K562 (cell line): ENCODE measurements around the gene ARHGEF4. TPM values are rescaled to one million over a fixed set of nuclear protein-coding genes. Genes with fewer than 3 reads are reported as not detected.

Experiments
- ATAC-seq: fragments of 200-7000 bp; cut with Tn5 transposase; 3 replicates; pipeline ENCODE4 v1.9.1; 2020; ENCODE audit warnings: moderate library complexity
- BruUV-seq: library from RNA; stranded (reverse); fragments of 400-500 nt; replicated peaks from 2 replicates; lab custom pipeline; 2021; lab: Mats Ljungman, UMichigan
- CTCF ChIA-PET: fragments of 300-600 bp; formaldehyde crosslinking; extraction: SDS; loops from one replicate; lab custom pipeline; 2021; ENCODE audit warnings: low intra/inter-chr PET ratio; lab: Yijun Ruan, JAX
- POLR2A ChIA-PET: fragments of 300-600, 350-650 bp; sonication (Branson Sonifier 250); formaldehyde crosslinking; extraction: SDS; loops from one replicate; lab custom pipeline; 2021; ENCODE audit warnings: antibody characterized with exemption, inconsistent platforms; lab: Yijun Ruan, JAX
- DNase-seq, 4 experiments: peaks; one replicate each; pipeline versions ENCODE4 v3.0.0 to v3.0.0-alpha.2; 2011 to 2018; ENCODE audit warnings: low spot score in 3 of 4, mixed read lengths in 3 of 4; ENCODE audit errors: extremely low read depth in 1 of 4
- FAIRE-seq: peaks from 2 replicates; lab custom pipeline; 2011; peaks lifted over from hg19 to GRCh38; lab: Jason Lieb, UNC
- H2AFZ ChIP-seq: 2 replicates; pipeline ENCODE4 v1.6.0; 2011; ENCODE audit warnings: low read depth, low read length, control low read depth, inconsistent platforms
- H3K27ac ChIP-seq: fragments of 200-600 bp; 3 replicates; pipeline ENCODE4 v1.8.0; 2011; ENCODE audit warnings: low read depth, mild to moderate bottlenecking, control low read depth, inconsistent platforms, low read length, moderate library complexity, mixed read lengths; ENCODE audit errors: extremely low read depth
- H3K27me3 ChIP-seq, 2 experiments: fragments of 300-600 bp in 1 of 2; 2 replicates in 1 of 2; 3 replicates in 1 of 2; pipeline versions ENCODE4 v1.6.0 to v1.8.0; 2011; ENCODE audit warnings: inconsistent platforms in 2 of 2, low read length in 2 of 2, mild to moderate bottlenecking in 1 of 2, mixed read lengths in 1 of 2, moderate library complexity in 1 of 2; ENCODE audit not compliant: control insufficient read depth in 2 of 2, insufficient read depth in 2 of 2
- H3K36me3 ChIP-seq: fragments of 300-600 bp; 3 replicates; pipeline ENCODE4 v1.8.0; 2011; ENCODE audit warnings: mild to moderate bottlenecking, low read length, inconsistent platforms; ENCODE audit not compliant: control insufficient read depth, insufficient read depth
- H3K4me1 ChIP-seq, 2 experiments: fragments of 200-600 bp in 1 of 2; replicated peaks in 1 of 2; 2 replicates in 1 of 2; 3 replicates in 1 of 2; pipeline versions ENCODE4 v1.5.1 to v1.8.0; 2011; ENCODE audit warnings: inconsistent platforms in 2 of 2, low read length in 2 of 2, mild to moderate bottlenecking in 1 of 2, mixed read lengths in 1 of 2, moderate library complexity in 1 of 2; ENCODE audit not compliant: control insufficient read depth in 2 of 2, insufficient read depth in 2 of 2
- H3K4me2 ChIP-seq: 2 replicates; pipeline ENCODE4 v1.6.1; 2011; ENCODE audit warnings: low read length, control low read depth, inconsistent platforms, mixed read lengths; ENCODE audit not compliant: insufficient read depth
- H3K4me3 ChIP-seq: fragments of 200-600 bp; sonication (generic), shearing (Covaris generic); 2 replicates; pipeline ENCODE4 v1.5.1; 2016; ENCODE audit warnings: control low read depth, inconsistent platforms
- H3K79me2 ChIP-seq: fragments of 200-600 bp; 3 replicates; pipeline ENCODE4 v1.8.0; 2011; ENCODE audit warnings: low read length, inconsistent platforms; ENCODE audit not compliant: control insufficient read depth, insufficient read depth
- H3K9ac ChIP-seq, 2 experiments: 2 replicates each; pipeline versions ENCODE4 v1.6.0 to v1.6.1; 2011; ENCODE audit warnings: low read depth in 2 of 2, low read length in 2 of 2, control low read depth in 1 of 2, inconsistent platforms in 1 of 2, mild to moderate bottlenecking in 1 of 2, mixed read lengths in 1 of 2; ENCODE audit not compliant: insufficient read depth in 1 of 2
- H3K9me1 ChIP-seq: one replicate; pipeline ENCODE4 v1.6.0; 2011; ENCODE audit warnings: inconsistent platforms, mild to moderate bottlenecking, low read length, moderate library complexity; ENCODE audit not compliant: control insufficient read depth, insufficient read depth
- H3K9me3 ChIP-seq: replicated peaks from 2 replicates; pipeline ENCODE4 v1.5.1; 2011; ENCODE audit warnings: low read depth, low read length, inconsistent platforms; ENCODE audit not compliant: control insufficient read depth, insufficient read depth
- H4K20me1 ChIP-seq: replicated peaks from 2 replicates; pipeline ENCODE4 v1.6.1; 2011; ENCODE audit warnings: low read length, inconsistent platforms, mixed read lengths; ENCODE audit not compliant: control insufficient read depth, insufficient read depth
- BRD4 ChIP-seq: fragments of 200-600 bp; sonication (generic); IDR thresholded peaks from 2 replicates; pipeline ENCODE4 v1.6.1; 2017; ENCODE audit warnings: inconsistent platforms
- CBFA2T2 ChIP-seq: fragments of 450-650 bp; conservative IDR thresholded peaks from 2 replicates; pipeline ENCODE4 v1.6.1; 2017; ENCODE audit warnings: mild to moderate bottlenecking
- CBX5 ChIP-seq: IDR thresholded peaks from 2 replicates; pipeline ENCODE4 v1.6.1; 2014; ENCODE audit warnings: low read depth, borderline replicate concordance
- CC2D1A ChIP-seq: fragments of 450-650 bp; IDR thresholded peaks from 2 replicates; pipeline ENCODE4 v1.6.1; 2017; ENCODE audit warnings: mild to moderate bottlenecking
- E2F1 ChIP-seq: sonication (generic); formaldehyde crosslinking; IDR thresholded peaks from 2 replicates; pipeline ENCODE4 v1.8.1; 2023; ENCODE audit warnings: mild to moderate bottlenecking, missing genetic modification reagents, moderate library complexity
- EHMT2 ChIP-seq: fragments of 450-650 bp; IDR thresholded peaks from 2 replicates; pipeline ENCODE4 v1.6.1; 2018; ENCODE audit warnings: antibody characterized with exemption
- JUND ChIP-seq, 2 experiments: IDR thresholded peaks; 2 replicates in 1 of 2; 3 replicates in 1 of 2; pipeline ENCODE4 v1.6.1; 2011; ENCODE audit warnings: borderline replicate concordance in 2 of 2, low read depth in 2 of 2, low read length in 2 of 2, improper control_type of control experiment in 1 of 2, missing biosample characterization in 1 of 2, missing genetic modification characterization in 1 of 2, missing genetic modification reagents in 1 of 2
- NBN ChIP-seq: fragments of 450-650 bp; IDR thresholded peaks from 2 replicates; pipeline ENCODE4 v1.6.1; 2016; ENCODE audit warnings: low read depth, mild to moderate bottlenecking
- ZFX ChIP-seq: sonication (generic); formaldehyde crosslinking; IDR thresholded peaks from 2 replicates; pipeline ENCODE4 v1.8.0; 2022; ENCODE audit warnings: mild to moderate bottlenecking, missing genetic modification reagents, moderate library complexity
- ZNF609 ChIP-seq: sonication (generic); formaldehyde crosslinking; IDR thresholded peaks from 2 replicates; pipeline ENCODE4 v1.8.1; 2023; ENCODE audit warnings: missing genetic modification reagents, mild to moderate bottlenecking, borderline replicate concordance
- WGBS: fragments of 100-300 bp; shearing (Covaris generic); methylation state at CpG from one replicate; pipeline ENCODE4 v1.1.6; 2016; ENCODE audit warnings: low coverage, mixed read lengths; ENCODE audit not compliant: insufficient coverage; ENCODE audit errors: missing lambda C conversion rate; 5-methylcytosine and 5-hydroxymethylcytosine counted together
- in situ Hi-C: fragments of 300-500 bp; cut with MboI; formaldehyde crosslinking; loops from 4 replicates; pipeline ENCODE4 v1.15.0; 2018; ENCODE audit warnings: inconsistent platforms, mixed read lengths
- intact Hi-C: fragments of 100-400 bp; cut with micrococcal nuclease; formaldehyde crosslinking; loops from 2 replicates; pipeline ENCODE4 v1.14.2; 2022
- polyA plus RNA-seq, 8 experiments: library from polyadenylated mRNA; depleted of rRNA in 4 of 8; stranded (reverse) in 5 of 8; unstranded in 3 of 8; fragments of >200 nt; fragmentation: Nextera tagmentation in 2 of 8; fragmentation: Illumina TruSeq in 1 of 8; extraction: Ambion mirVana in 2 of 8; extraction: Trizol in 1 of 8; gene quantifications; 2 replicates each; pipeline versions ENCODE4 v1.2.1 to v1.2.3, GENCODE V29; 2011 to 2014; ENCODE audit warnings: inconsistent platforms in 1 of 8, missing spikeins in 1 of 8
- total RNA-seq, 7 experiments: library from RNA; depleted of rRNA in 6 of 7; stranded (reverse); fragments of >200 nt in 6 of 7; fragmentation: Illumina TruSeq in 2 of 7; extraction: Trizol in 2 of 7; gene quantifications; 2 replicates each; pipeline versions ENCODE4 v1.2.1 to v1.2.3, GENCODE V29; 2011 to 2021; ENCODE audit warnings: low replicate concordance in 1 of 7

The ARHGEF4 gene
- total and polyA plus RNA-seq, 9 of the 15 experiments (the other 6 are each of a cell fraction or from before 2014, with no cell fraction given), result not detected

GRCh38 chr2:130842770-130843169, 6.1 kb downstream of the ARHGEF4 start (continued):
- TF ChIP-seq ZFX (CRISPR knock-in tag), result no peak
- TF ChIP-seq CBFA2T2, result no peak
- TF ChIP-seq E2F1 (CRISPR knock-in tag), result no peak
- TF ChIP-seq, all 486 proteins: peak for 0

GRCh38 chr2:130843321-130843985, 6.7 kb downstream of the ARHGEF4 start:
- ChIA-PET CTCF (no interaction called here), POLR2A (interaction anchor here (0.6 kb wide), 1 partner anchor 10 kb away, joined by 3 read pairs; no protein-coding TSS in a partner anchor)
- in situ Hi-C loops, result no loop called here
- TF ChIP-seq NBN (no peak), BRD4 (no peak), ZNF609 (CRISPR knock-in tag) (no peak), EHMT2 (no peak), CC2D1A (no peak), CBX5 (no peak), JUND (IDR thresholded peaks at IDR 0.05; ENCODE audit: borderline replicate concordance, low read depth, low read length) (no peak), JUND (tag; IDR thresholded peaks at IDR 0.05; ENCODE audit: borderline replicate concordance, low read depth, low read length) (no peak)

More at GRCh38 chr2:130843321-130843985, 6.7 kb downstream of the ARHGEF4 start:
- BruUV-seq, result no TSS peak
- FAIRE-seq (no peak), ATAC-seq (no peak), DNase-seq (no peak)
- Histone ChIP-seq H3K4me3 (no peak overlapping the region), H3K9me3 (no peaks in the 10 kb centered on the region), H3K27ac (no peak overlapping the region), H3K36me3 (no peaks in the 10 kb centered on the region), H3K79me2 (no peaks in the 10 kb centered on the region), H2AFZ (no peak overlapping the region), H3K27me3 (peaks cover 0 to 87% of the 10 kb centered on the region in 2 experiments; a peak in 3 of 5 replicates), H3K9ac (no peak overlapping the region), H3K9me1 (peaks cover 3% of the 10 kb centered on the region), H3K4me2 (no peak overlapping the region), H4K20me1 (peaks cover 9% of the 10 kb centered on the region; the same call in 1 of the 2 replicates), H3K4me1 (no peaks in the 10 kb centered on the region)
- 2% methylated on average over 11 of the region's 12 CpGs for WGBS
- intact Hi-C loops, result no loop called here
